SK-N-MC (cell line): ENCODE measurements around the gene PRR33.

Experiments used
- EZH2 ChIP-seq: fragments of 200-600 bp; sonication (generic); IDR thresholded peaks from one replicate; pipeline ENCODE4 v1.6.1; 2017; ENCODE audit warnings: antibody characterized with exemption
- FOXP2 ChIP-seq: optimal IDR thresholded peaks from 2 replicates; pipeline ENCODE3; 2011; ENCODE audit warnings: mild to moderate bottlenecking, moderate library complexity; ENCODE audit not compliant: insufficient read depth; ENCODE audit errors: extremely low read length, control extremely low read depth
- POLR2AphosphoS5 ChIP-seq: IDR thresholded peaks from 2 replicates; pipeline ENCODE4 v1.6.1; 2012; ENCODE audit warnings: mild to moderate bottlenecking, low read depth, low read length, borderline replicate concordance

DNA sequence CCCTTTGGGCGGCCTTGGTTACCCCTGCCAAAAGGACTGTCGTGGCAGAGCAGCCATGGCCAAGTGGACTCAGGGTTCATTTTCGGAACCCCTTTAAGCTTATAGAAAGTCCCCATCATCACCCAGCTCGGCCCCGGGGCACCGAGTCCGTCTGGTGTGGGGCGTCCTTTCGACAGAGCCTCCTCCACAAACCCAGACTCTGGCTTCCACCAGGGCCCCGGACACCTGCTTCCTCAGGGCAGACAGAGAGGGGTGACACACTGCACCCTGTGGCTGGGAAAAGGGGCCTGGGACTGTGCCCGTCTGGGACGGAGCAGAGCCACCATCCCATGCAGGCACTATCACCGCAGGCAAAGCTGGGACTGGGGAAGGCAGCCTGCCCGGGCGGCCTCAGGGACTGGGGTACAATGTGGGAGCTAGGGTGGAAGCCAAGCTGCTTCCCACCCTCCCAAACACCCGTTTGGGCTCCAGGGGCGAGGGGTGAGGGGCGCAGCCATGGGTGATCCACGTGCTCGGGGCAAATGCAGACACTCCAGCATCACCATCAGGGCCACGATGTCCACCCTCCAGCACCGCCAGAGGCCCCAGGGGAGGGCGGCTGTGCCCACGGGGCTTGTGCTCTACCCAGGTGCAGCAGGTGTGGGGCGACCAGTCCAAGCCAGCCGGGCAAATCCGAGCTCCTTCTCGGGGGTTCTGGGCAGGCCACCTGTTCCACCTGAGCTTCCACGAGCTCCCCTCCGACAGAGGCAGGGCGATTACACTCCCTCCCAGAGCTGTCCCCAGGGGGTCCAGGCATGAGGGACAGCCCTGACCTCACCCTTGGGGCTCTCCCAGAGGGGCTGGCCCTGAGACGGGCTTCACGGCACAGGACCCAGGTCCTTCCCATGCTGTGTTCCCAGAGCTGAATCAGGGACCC is 43.7 kb upstream of the PRR33 start:
- TF ChIP-seq EZH2 (no peak), POLR2AphosphoS5 (no peak), FOXP2 (no peak)
